ENCODE measurements around the gene LENG8. TPM values are rescaled to one million over a fixed set of nuclear protein-coding genes. Genes with fewer than 3 reads are reported as not detected.

LENG8 gene
- total and polyA plus RNA-seq, 2 of the 13 experiments (the other 11 are each of a cell fraction or from before 2014, with no cell fraction given), result 14.3 to 41.9 TPM

DNA sequence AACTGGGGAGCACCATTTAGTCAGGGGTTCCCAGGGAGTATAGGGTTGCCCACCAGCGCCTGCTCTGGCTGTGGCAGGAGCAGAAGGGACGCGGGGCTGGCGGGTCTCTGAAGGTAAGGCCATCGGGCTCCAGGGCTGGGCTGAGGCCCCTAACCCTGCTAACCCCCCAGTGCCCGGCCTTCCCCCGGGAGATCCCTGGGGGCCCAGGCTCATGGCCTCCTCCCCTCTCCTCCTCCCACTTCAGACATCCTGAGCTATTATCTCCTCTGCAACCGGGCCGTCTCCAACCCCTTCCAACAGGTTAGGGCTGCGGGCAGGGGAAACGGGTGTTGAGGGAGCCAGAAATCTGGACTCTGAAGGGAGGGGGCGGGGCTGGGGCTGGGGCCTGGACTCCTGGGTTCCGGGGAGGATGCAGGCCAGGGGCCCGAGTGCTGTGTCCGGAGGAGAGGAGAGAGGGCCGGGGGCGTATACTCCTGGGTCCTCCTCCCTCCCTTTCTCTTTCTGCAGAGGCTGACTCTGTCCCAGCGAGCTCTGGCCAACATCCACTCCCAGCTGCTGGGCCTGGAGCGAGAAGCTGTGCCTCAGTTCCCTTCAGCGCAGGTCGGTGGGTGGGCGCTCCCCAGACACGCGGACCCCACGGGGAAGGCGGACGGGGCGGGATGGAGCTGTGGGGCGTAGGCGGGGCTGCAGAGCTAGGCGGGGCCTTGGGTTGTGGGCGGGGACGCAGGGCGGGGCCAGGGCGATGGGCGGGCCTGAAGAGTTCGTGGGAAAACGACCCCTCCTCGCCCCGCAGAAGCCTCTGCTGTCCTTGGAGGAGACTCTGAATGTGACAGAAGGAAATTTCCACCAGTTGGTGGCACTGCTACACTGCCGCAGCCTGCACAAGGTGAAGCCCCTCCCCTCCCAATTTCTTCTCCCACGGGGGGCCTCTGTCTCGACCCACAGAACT lies 18.4 kb upstream of the LENG8 start (continued):
- TF ChIP-seq, protein P1, sequence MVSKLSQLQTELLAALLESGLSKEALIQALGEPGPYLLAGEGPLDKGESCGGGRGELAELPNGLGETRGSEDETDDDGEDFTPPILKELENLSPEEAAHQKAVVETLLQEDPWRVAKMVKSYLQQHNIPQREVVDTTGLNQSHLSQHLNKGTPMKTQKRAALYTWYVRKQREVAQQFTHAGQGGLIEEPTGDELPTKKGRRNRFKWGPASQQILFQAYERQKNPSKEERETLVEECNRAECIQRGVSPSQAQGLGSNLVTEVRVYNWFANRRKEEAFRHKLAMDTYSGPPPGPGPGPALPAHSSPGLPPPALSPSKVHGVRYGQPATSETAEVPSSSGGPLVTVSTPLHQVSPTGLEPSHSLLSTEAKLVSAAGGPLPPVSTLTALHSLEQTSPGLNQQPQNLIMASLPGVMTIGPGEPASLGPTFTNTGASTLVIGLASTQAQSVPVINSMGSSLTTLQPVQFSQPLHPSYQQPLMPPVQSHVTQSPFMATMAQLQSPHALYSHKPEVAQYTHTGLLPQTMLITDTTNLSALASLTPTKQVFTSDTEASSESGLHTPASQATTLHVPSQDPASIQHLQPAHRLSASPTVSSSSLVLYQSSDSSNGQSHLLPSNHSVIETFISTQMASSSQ (IDR thresholded peaks at IDR 0.05; ENCODE audit: low read depth), result no peak
- TF ChIP-seq, protein P1 (CRISPR knock-in tag; IDR thresholded peaks at IDR 0.05; ENCODE audit: borderline replicate concordance), result no peak
- no peak for TF ChIP-seq NFYB (CRISPR knock-in tag; IDR thresholded peaks at IDR 0.05)
- TF ChIP-seq HNRNPK (IDR thresholded peaks at IDR 0.05; ENCODE audit: low read depth, low read length, poor library complexity, severe bottlenecking), result peak; percentile 20
- TF ChIP-seq, protein P2, sequence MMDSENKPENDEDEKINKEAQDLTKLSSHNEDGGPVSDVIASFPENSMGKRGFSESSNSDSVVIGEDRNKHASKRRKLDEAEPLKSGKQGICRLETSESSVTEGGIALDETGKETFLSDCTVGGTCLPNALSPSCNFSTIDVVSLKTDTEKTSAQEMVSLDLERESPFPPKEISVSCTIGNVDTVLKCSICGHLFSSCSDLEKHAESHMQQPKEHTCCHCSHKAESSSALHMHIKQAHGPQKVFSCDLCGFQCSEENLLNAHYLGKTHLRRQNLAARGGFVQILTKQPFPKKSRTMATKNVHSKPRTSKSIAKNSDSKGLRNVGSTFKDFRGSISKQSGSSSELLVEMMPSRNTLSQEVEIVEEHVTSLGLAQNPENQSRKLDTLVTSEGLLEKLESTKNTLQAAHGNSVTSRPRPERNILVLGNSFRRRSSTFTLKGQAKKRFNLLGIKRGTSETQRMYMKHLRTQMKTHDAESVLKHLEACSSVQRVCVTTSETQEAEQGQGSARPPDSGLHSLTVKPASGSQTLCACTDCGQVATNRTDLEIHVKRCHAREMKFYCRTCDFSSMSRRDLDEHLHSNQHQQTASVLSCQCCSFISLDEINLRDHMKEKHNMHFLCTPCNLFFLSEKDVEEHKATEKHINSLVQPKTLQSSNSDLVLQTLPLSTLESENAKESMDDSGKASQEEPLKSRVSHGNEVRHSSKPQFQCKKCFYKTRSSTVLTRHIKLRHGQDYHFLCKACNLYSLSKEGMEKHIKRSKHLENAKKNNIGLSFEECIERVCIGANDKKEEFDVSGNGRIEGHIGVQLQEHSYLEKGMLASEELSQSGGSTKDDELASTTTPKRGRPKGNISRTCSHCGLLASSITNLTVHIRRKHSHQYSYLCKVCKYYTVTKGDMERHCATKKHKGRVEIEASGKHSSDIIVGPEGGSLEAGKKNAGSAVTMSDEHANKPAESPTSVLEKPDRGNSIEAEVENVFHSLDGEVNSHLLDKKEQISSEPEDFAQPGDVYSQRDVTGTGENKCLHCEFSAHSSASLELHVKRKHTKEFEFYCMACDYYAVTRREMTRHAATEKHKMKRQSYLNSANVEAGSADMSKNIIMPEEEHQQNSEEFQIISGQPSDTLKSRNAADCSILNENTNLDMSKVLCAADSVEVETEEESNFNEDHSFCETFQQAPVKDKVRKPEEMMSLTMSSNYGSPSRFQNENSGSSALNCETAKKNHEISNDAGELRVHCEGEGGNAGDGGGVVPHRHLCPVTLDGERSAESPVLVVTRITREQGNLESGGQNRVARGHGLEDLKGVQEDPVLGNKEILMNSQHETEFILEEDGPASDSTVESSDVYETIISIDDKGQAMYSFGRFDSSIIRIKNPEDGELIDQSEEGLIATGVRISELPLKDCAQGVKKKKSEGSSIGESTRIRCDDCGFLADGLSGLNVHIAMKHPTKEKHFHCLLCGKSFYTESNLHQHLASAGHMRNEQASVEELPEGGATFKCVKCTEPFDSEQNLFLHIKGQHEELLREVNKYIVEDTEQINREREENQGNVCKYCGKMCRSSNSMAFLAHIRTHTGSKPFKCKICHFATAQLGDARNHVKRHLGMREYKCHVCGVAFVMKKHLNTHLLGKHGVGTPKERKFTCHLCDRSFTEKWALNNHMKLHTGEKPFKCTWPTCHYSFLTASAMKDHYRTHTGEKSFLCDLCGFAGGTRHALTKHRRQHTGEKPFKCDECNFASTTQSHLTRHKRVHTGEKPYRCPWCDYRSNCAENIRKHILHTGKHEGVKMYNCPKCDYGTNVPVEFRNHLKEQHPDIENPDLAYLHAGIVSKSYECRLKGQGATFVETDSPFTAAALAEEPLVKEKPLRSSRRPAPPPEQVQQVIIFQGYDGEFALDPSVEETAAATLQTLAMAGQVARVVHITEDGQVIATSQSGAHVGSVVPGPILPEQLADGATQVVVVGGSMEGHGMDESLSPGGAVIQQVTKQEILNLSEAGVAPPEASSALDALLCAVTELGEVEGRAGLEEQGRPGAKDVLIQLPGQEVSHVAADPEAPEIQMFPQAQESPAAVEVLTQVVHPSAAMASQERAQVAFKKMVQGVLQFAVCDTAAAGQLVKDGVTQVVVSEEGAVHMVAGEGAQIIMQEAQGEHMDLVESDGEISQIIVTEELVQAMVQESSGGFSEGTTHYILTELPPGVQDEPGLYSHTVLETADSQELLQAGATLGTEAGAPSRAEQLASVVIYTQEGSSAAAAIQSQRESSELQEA (CRISPR knock-in tag; IDR thresholded peaks at IDR 0.05; ENCODE audit: not compliant biosample characterization), result no peak
- TF ChIP-seq HNRNPL (IDR thresholded peaks at IDR 0.05; ENCODE audit: low read depth, low read length), result no peak
- no peak for TF ChIP-seq MTA1 (CRISPR knock-in tag; IDR thresholded peaks at IDR 0.05; ENCODE audit: borderline replicate concordance)
- no peak for TF ChIP-seq CCAR2 (optimal IDR thresholded peaks at IDR 0.05; ENCODE audit: low read depth, low read length)
- no peak for TF ChIP-seq ZNF83 (CRISPR knock-in tag; IDR thresholded peaks at IDR 0.05; ENCODE audit: borderline replicate concordance)

Data from HepG2 (cell line).